Pancreas (tissue), 10 donors: ENCODE measurements around the gene KCNB1. TPM values are rescaled to one million over a fixed set of nuclear protein-coding genes. Genes with fewer than 3 reads are reported as not detected.

ENCODE experiments used
- ATAC-seq, 4 donors: fragments of 200-7000 bp; cut with Tn5 transposase; one replicate each; pipeline versions ENCODE4 v1.8.0 to v1.9.1; 2020; ENCODE audit warnings: mild to moderate bottlenecking in 4 of 4, moderate library complexity in 4 of 4
- DNase-seq, 6 donors: peaks; one replicate each; pipeline ENCODE4 v3.0.0-alpha.2; 2020
- FAIRE-seq: peaks from 2 replicates; lab custom pipeline; 2012; peaks lifted over from hg19 to GRCh38; lab: Jason Lieb, UNC
- H3K27ac ChIP-seq, 4 donors: fragments of 200-600 bp; sonication (generic); 1 replicate in 3 of 4; 2 replicates in 1 of 4; pipeline versions ENCODE4 v1.5.0 to v1.8.0; 2020
- H3K27me3 ChIP-seq, 4 donors: fragments of 200-600 bp; one replicate each; pipeline ENCODE4 v1.8.0; 2021
- H3K36me3 ChIP-seq, 3 donors: fragments of 200-600 bp; sonication (generic) in 1 of 3; one replicate each; pipeline versions ENCODE4 v1.5.0 to v1.8.0; 2020 to 2021
- H3K4me1 ChIP-seq, 3 donors: fragments of 200-600 bp; one replicate each; pipeline ENCODE4 v1.8.0; 2021
- H3K4me3 ChIP-seq, 4 donors: fragments of 200-600 bp; sonication (generic) in 2 of 4; one replicate each; pipeline versions ENCODE4 v1.5.0 to v1.8.0; 2020 to 2021
- H3K9me3 ChIP-seq, 4 donors: fragments of 200-600 bp; one replicate each; pipeline ENCODE4 v1.8.0; 2021
- CTCF ChIP-seq, 4 donors: fragments of 200-600 bp; sonication (generic) in 3 of 4; IDR thresholded peaks; one replicate each; pipeline versions ENCODE4 v1.5.0 to v1.8.0; 2021; ENCODE audit warnings: antibody characterized with exemption in 4 of 4
- WGBS, 2 donors: extraction: QIAGEN DNeasy Blood & Tissue Kit; methylation state at CpG; one replicate each; pipeline ENCODE4 v1.1.7; 2013; 5-methylcytosine and 5-hydroxymethylcytosine counted together
- intact Hi-C, 3 donors: fragments of 100-400 bp; cut with DNase I; formaldehyde crosslinking; loops; one replicate each; pipeline versions ENCODE4 v1.11.1 to v1.14.2; 2022
- polyA plus RNA-seq, 2 donors: library from polyadenylated mRNA; stranded (reverse); fragments of 200-250 nt; gene quantifications; one replicate each; pipeline ENCODE4 v1.2.3, GENCODE V29; 2013
- total RNA-seq, 6 donors: library from RNA; stranded (reverse); fragmentation: NEBNext Ultra II Directional in 4 of 6; extraction: Animal tissue kit (Norgen Biotek cat#: 25700) in 4 of 6; gene quantifications; one replicate each; pipeline versions ENCODE4 v1.2.1 to v1.2.4, GENCODE V29; 2021 to 2023
- donor health status: healthy with polysubstance abuse.
- donor health status: DM: no; HTN: no; CAD: no; lungs with moderate emphysema.
- donor health status: DM: no; HTN: no; CAD: no.
- donor health status: control.
- donor health status: control.
- donor health status: Bipolar disorder and iron deficiency.
- donor health status: DM: yes; HTN: yes; CAD: no.
- donor health status: DM: no; HTN: no; CAD: no.
- donor health status: DM: no; HTN: no; CAD: no.
- donor health status: DM: yes; HTN: yes; CAD: no.

KCNB1 gene
- total and polyA plus RNA-seq, 8 donors: 0.28 to 2.5 (median 0.31) TPM

GRCh38 chr20:49380337-49380780, 102.1 kb downstream of the KCNB1 start:
- no peak overlapping the region for H3K4me3 ChIP-seq
- no peak overlapping the region for H3K27ac ChIP-seq
- DNase-seq (no peak), ATAC-seq (no peak), FAIRE-seq (no peak)
- intact Hi-C loops: no loop called here
- H3K9me3 ChIP-seq: no peaks in the 10 kb centered on the region
- no peak for TF ChIP-seq CTCF (IDR thresholded peaks at IDR 0.05)
- WGBS, 2 donors: 73 to 77% methylated on average over 6 of the region's 6 CpGs
- H3K27me3 ChIP-seq: no peaks in the 10 kb centered on the region
- H3K36me3 ChIP-seq: no peaks in the 10 kb centered on the region
- peaks cover 0 to 8% (median 8%) of the 10 kb centered on the region in 3 donors for H3K4me1 ChIP-seq

DNA sequence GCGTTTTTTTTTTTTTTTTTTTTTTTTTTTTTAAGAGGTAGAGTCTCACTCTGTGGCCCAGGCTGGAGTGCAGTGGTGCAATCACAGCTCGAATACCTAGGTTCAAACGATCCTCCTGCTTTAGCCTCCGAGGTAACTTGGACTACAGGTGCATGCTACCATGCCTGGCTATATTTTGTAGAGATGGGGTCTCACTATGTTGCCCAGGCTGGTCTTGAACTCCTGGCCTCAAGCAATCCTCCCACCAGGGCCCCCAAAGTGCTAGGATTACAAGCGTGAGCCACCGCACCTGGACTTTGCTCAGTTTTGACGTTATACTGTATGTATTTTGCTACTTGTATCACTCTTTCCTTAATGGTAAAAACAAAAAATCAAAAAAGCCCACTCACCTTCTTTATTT, 103.1 kb downstream of the KCNB1 start:
- DNase-seq (no peak), FAIRE-seq (no peak), ATAC-seq (no peak)
- no peak for TF ChIP-seq CTCF (IDR thresholded peaks at IDR 0.05)
- 78 to 85% methylated on average over 7 of the region's 7 CpGs for WGBS, 2 donors
- H3K27ac ChIP-seq: no peak overlapping the region
- H3K36me3 ChIP-seq: no peaks in the 10 kb centered on the region
- peaks cover 0 to 8% (median 8%) of the 10 kb centered on the region in 3 donors for H3K4me1 ChIP-seq
- no peaks in the 10 kb centered on the region for H3K27me3 ChIP-seq
- intact Hi-C loops: no loop called here
- no peak overlapping the region for H3K4me3 ChIP-seq
- H3K9me3 ChIP-seq: no peaks in the 10 kb centered on the region

GRCh38 chr20:49377326-49377725, 105.1 kb downstream of the KCNB1 start:
- no peak for DNase-seq
- Histone ChIP-seq H3K27me3 (no peaks in the 10 kb centered on the region), H3K4me1 (peaks cover 0 to 8% (median 8%) of the 10 kb centered on the region in 3 donors), H3K4me3 (no peak overlapping the region), H3K9me3 (no peaks in the 10 kb centered on the region), H3K27ac (no peak overlapping the region), H3K36me3 (no peaks in the 10 kb centered on the region)
- WGBS, 2 donors: 76 to 77% methylated on average over 4 of the region's 4 CpGs
- FAIRE-seq: no peak
- intact Hi-C loops: no loop called here
- no peak for ATAC-seq
- TF ChIP-seq CTCF (IDR thresholded peaks at IDR 0.05): no peak

GRCh38 chr20:49375170-49375569, 107.3 kb downstream of the KCNB1 start:
- Histone ChIP-seq H3K27me3 (no peaks in the 10 kb centered on the region), H3K9me3 (no peaks in the 10 kb centered on the region), H3K4me3 (no peak overlapping the region), H3K27ac (no peak overlapping the region), H3K36me3 (no peaks in the 10 kb centered on the region), H3K4me1 (no peaks in the 10 kb centered on the region)
- 82 to 91% methylated on average over 3 of the region's 3 CpGs for WGBS, 2 donors
- intact Hi-C loops: no loop called here
- no peak for TF ChIP-seq CTCF (IDR thresholded peaks at IDR 0.05)
- FAIRE-seq: no peak
- ATAC-seq: no peak
- DNase-seq: no peak

DNA sequence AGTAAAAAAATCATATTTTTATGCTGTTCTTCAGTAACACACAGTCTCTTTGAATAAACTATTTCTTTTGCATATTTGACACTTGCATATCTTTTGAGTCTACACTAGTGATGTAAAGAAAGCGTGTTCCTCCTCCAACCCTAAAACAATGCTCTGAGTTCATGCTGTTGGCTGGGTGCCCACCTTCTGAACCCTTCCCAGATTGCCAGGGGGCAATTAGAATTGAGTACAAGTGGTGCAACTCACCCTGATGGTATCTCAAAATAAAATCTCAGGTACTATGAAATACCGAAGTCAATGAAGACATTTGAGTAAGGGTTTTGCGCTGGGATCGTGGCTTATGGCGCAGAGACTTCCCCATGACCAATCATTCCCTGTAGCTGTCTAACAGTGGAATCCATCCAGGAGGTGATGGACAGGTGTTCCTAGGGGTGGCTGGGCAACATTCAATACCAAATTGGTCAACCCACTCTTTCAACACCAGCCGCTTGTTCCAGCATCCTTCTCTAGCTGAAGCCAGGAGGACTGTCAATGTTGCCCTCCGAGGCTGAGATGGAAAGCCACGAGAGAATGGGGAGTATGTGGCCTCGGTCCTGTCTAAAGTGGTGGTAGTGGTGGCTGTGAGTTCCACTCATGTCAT, 110.3 kb downstream of the KCNB1 start:
- DNase-seq (no peak), FAIRE-seq (no peak), ATAC-seq (no peak)
- Histone ChIP-seq H3K4me3 (no peak overlapping the region), H3K27ac (no peak overlapping the region), H3K27me3 (no peaks in the 10 kb centered on the region), H3K4me1 (no peaks in the 10 kb centered on the region), H3K36me3 (no peaks in the 10 kb centered on the region), H3K9me3 (no peaks in the 10 kb centered on the region)
- 77 to 83% methylated on average over 9 of the region's 9 CpGs for WGBS, 2 donors
- intact Hi-C loops: no loop called here
- TF ChIP-seq CTCF (IDR thresholded peaks at IDR 0.05): no peak
